Ishikawa (cell line): Measurements from ENCODE around the gene SLC7A1.

ENCODE experiments used
- EP300 ChIP-seq: IDR thresholded peaks from 2 replicates; pipeline ENCODE4 v1.6.1; 2012; ENCODE audit warnings: borderline replicate concordance
- TF ChIP-seq, protein P1 (sequence below): IDR thresholded peaks from 2 replicates; pipeline ENCODE4 v1.6.1; 2012

DNA sequence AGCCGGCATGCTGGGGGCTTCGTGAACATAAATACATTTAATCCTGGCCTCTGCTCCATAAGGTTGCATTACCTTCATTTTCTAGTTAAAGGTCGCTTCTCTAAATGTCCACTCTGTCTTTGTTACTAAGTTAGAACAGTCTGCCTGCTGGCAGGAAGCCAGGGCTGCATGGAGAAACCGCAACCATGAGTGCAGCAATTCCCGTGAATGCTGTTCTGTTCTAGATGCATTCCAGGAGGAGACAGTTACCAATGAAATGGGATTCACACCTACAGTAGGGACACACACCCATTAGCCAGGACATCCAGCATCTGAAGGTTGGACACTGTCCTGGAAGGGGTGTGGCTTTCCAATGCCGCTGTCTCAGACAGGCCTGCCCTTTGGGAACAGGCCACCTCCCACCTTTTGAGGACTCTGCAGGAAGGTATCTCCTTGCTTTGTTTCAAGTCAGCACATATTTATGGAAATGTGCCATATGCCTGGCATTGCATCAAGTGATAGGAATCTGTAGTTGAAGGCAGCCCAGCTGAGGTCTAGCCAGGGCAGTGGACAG, 129.7 kb downstream of the SLC7A1 start:
- TF ChIP-seq, protein P1, sequence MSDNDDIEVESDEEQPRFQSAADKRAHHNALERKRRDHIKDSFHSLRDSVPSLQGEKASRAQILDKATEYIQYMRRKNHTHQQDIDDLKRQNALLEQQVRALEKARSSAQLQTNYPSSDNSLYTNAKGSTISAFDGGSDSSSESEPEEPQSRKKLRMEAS = no peak
- no peak for TF ChIP-seq EP300
